ENCODE data around the gene MDN1.
"Not testable (repeated sequence)": the region's sequence is repeated elsewhere in the genome, so short reads cannot be mapped to it uniquely, and the experiment has no call there.

Gene MDN1

DNA sequence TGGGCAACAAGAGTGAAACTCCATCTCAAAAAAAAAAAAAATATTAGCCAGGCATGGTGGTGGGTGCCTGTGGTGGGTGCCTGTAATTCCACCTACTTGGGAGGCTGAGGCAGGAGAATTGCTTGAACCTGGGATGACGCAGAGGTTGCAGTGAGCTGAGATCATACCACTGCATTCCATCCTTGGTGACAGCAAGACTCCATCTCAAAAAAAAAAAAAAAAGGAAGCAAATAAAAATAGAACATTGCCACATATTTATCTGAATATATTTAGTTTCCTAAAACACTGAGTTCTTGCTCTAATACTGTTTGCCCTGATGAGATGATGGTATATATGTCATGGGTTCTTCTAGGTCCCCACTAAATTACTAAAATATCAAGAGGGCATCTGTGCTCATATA is 38.4 kb upstream of the MDN1 start:
- H3K4me3 ChIP-seq (ENCODE audit: control insufficient read depth, low read depth, low read length), result no peak overlapping the region
- DNase-seq (ENCODE audit: low read depth), result no peak
- no peak for TF ChIP-seq CTCF (conservative IDR thresholded peaks at IDR 0.05; ENCODE audit: control insufficient read depth, insufficient read depth, low read depth, low read length)

GRCh38 chr6:89853068-89853467 is 33.5 kb upstream of the MDN1 start:
- DNase-seq (ENCODE audit: low read depth), result no peak
- no peak for TF ChIP-seq CTCF (conservative IDR thresholded peaks at IDR 0.05; ENCODE audit: control insufficient read depth, insufficient read depth, low read depth, low read length)
- H3K4me3 ChIP-seq (ENCODE audit: control insufficient read depth, low read depth, low read length), result no peak overlapping the region

DNA sequence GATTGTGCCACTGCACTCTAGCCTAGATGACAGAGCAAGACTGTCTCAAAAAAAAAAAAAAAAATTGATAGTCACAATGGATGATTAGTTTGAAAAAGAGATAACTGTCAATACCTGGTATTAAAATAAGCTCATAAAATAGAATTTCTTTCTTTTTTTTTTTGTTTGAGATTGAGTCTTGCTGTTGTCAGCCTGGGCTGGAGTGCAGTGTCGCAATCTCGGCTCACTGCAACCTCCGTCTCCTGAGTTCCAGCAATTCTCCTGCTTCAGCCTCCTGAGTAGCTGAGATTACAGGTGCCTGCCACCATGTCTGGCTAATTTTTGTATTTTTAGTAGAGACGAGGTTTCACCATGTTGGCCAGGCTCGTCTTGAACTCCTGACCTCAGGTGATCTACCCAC is 27.9 kb upstream of the MDN1 start:
- not testable (repeated sequence) for H3K4me3 ChIP-seq (ENCODE audit: control insufficient read depth, low read depth, low read length); DNase-seq (ENCODE audit: low read depth)

GRCh38 chr6:89843070-89843469 is 23.5 kb upstream of the MDN1 start:
- no peak for TF ChIP-seq CTCF (conservative IDR thresholded peaks at IDR 0.05; ENCODE audit: control insufficient read depth, insufficient read depth, low read depth, low read length)
- H3K4me3 ChIP-seq (ENCODE audit: control insufficient read depth, low read depth, low read length), result no peak overlapping the region
- peak; percentile 55 for DNase-seq (ENCODE audit: low read depth)

DNA sequence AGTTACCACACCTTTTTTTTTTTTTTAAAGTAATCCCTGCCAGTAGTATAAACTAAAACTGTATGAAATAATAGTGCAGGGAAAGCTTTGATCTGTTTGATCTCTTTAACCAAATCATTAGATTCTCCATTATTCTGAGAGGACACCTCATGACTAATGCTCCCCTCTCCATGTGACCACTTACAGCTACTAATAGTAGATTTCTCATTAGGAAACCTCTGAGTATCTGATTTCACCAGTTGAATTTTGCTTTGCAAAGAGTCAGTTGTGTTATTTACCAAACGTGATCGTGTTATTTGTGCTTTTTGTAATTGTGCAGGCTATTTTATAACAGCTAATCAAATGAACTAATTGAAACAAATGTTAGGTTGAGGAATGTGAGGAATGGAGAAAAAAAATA is 22.6 kb upstream of the MDN1 start:
- H3K4me3 ChIP-seq (ENCODE audit: control insufficient read depth, low read depth, low read length), result no peak overlapping the region
- TF ChIP-seq CTCF (conservative IDR thresholded peaks at IDR 0.05; ENCODE audit: control insufficient read depth, insufficient read depth, low read depth, low read length), result no peak
- DNase-seq (ENCODE audit: low read depth), result peak; percentile 54

GRCh38 chr6:89840538-89840937 is 20.9 kb upstream of the MDN1 start:
- no peak for DNase-seq (ENCODE audit: low read depth)
- TF ChIP-seq CTCF (conservative IDR thresholded peaks at IDR 0.05; ENCODE audit: control insufficient read depth, insufficient read depth, low read depth, low read length), result no peak
- H3K4me3 ChIP-seq (ENCODE audit: control insufficient read depth, low read depth, low read length), result no peak overlapping the region

DNA sequence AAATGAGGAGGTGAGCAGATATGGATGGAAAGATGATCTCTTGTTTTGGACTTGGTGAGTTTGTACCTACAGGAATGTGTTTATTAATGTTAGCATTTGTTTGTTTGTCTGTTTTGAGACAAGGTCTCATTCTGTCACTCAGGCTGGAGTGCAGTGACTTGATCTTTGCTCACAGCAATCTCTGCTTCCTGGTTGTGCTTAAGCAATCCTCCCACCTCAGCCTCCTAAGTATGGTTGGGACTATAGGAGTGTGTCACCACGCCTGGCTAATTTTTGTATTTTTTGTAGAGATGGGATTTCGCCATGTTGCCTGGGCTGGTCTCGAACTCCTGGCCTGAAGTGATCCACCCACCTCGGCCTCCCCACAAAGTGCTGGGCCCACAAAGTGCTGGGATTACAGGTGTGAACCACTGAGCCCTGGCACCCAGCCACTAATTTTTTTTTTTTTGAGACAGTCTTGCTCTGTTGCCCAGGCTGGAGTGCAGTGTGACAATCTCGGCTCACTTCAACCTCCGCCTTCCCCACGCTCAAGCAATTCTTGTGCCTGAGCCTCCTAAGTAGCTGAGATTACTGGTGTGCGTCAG is 17.1 kb upstream of the MDN1 start:
- H3K4me3 ChIP-seq (ENCODE audit: control insufficient read depth, low read depth, low read length), result no peak overlapping the region
- no peak for TF ChIP-seq CTCF (conservative IDR thresholded peaks at IDR 0.05; ENCODE audit: control insufficient read depth, insufficient read depth, low read depth, low read length)
- DNase-seq (ENCODE audit: low read depth), result no peak
